Fibroblast of skin of right biceps (primary cell): Measurements from ENCODE around the gene LRRK2.
A peak's percentile ranks its signal among the peaks of the same experiment; 100 is the strongest.
"Not testable (repeated sequence)": the region's sequence is repeated elsewhere in the genome, so short reads cannot be mapped to it uniquely, and the experiment has no call there.

Source experiments
- DNase-seq: peaks from one replicate; pipeline ENCODE4 v3.0.0-alpha.2; 2013

The LRRK2 gene

DNA sequence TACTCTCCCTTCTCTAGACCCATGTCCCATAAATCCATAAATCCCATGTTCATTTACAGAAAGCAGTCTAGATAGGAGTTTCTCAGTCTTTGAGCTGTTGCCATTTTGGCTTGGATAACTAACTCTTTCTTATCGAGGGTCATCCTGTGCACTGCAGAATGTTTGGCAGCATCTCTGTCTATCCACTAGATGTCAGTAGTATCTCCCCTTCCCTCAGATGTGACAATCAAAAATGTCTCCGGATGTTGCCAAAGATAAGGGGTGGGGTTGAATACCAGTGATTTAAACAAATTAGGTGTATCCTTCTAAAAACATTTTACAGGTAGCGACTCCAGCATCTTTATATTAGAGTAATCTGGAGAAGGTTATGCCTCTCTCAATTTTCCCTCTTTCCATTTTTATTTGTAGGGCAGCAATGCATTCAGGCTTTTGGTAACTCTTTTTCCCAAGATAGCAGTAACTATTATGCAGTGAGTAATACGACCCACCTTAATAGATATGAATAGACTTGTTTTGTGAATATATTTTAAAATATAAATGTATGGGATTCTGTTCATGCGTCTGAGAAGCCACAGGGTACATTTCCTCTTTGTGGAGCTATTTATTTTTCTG, 100.7 kb downstream of the LRRK2 start:
- DNase-seq, result peak; percentile 14

DNA sequence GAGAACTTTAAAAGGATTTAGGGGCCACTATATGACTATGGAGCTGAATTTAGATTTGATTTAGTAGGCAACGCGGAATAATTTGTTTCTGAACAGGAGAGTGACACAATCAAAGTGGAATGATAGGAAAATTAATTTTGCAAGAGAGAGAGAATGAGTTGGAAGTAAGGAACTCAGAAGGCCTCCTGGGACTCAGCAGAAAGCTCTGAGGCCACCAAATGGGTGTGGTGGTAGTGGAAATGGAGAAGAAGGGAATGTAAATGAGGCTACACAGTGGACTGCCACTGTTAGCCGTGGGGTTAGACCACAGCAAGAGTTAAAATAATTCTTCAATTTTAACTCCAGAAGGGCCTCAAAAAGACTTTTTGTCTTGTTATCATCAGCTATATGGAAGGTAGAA, 102.7 kb downstream of the LRRK2 start:
- peak; percentile 27 for DNase-seq

DNA sequence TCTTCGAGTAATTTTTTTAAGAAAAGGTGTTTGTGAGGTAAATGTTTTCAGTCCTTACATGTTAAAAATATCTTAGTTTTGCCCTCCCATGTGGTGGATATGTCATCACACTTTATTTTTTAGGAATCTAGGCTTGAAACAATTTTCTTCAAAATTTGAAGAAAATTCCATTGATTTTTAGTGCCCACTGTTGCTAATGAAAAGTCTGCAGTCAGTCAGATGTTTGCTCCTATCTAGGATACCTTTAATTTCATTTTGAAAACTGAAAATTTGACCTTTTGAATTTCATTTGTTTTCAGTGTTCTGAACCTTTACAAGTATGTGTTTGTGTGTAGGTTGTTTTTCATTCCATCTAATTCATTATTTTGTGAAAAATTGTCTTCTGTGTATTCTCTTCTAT, 105.4 kb downstream of the LRRK2 start:
- no peak for DNase-seq

GRCh38 chr12:40331886-40332285, 107.1 kb downstream of the LRRK2 start:
- DNase-seq, result no peak

- no peak for DNase-seq
Observed at GRCh38 chr12:40335991-40336390, 111.2 kb downstream of the LRRK2 start.

DNA sequence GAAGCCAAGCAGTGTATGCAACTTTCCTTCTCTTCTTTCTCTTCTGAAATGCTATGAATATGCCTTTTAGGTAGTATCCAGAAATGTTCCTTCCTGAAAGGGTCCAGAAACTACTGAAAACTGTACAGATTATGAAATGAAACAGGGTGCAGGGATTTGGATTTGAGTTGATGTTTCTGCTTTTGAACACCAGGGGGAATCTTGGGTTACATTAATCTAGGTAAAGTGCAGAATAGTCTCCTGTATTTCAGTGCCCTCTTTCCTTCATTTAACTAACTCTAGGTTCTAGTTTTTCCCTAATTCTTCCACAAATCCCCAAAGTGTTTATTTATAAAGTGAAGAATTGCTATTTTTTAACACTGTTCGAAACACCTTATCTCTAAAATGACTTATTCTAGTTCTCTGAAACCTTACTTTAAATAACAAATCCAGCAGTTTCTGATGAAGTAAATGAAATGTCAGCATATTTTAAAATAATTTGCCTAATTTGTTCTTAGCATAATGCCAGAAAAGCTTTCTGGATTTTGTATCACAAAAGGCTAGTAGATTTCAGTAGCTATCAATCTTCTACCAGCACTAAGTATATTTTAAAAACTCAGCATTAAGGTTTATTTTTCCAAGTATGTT, 111.9 kb downstream of the LRRK2 start:
- peak; percentile 4 for DNase-seq

DNA sequence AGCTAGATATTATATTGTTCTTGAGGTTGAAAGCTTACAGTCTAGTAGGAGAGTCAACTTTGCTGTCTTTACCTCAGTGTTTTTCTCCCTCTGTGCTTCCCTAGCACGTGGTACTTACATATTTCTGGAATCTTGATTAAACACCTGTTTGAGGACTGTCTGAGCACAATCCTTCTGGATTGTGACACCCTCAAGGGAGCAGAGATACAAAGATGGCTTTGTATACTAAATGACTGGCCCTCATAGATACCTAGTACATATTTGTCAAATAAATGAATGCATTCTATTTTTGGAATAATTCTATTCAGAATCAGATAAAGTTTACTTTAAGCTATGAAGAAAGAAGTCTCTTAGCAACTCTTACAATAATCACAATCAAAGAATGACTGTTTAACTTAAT, 113.3 kb downstream of the LRRK2 start:
- DNase-seq, result no peak

GRCh38 chr12:40338621-40339020, 113.8 kb downstream of the LRRK2 start:
- no peak for DNase-seq

DNA sequence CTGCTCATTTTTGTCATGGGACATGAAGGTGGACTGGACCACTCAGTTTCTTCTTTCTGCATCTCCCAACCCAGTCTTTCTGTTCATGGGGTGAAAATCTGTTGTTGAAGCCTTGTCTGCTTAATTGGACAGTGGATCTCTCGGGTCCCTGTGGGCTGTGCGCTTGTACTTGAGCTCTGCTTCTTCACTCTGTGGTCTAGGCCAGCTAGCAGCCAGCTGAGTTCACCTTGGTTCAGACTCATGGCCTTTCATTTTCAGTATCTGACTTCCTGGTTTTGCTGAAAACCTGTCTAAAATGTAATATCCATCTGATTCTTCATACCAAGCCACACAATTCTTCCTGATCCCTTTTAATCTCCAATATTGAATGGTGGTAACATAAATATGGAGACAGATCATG, 117.2 kb downstream of the LRRK2 start:
- DNase-seq, result no peak

DNA sequence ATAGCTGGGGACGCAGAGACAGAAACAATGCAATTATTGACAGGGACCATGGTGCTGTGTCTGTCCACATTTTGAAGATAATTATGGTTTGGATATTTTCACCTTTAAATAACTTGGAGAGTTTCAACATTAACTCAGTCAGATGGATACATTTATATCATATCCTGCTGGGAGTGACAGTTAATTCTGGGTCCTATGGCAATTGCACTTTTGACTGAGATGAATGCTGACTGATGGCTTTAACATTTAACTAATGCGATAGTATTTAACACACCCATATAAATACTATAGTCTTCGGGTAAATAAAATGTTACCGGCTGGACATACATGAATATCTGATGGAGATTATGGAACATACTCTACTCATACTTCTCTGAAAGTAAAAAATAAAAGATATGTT, 118.3 kb downstream of the LRRK2 start:
- no peak for DNase-seq

GRCh38 chr12:40344312-40344711, 119.5 kb downstream of the LRRK2 start:
- DNase-seq, result no peak

DNA sequence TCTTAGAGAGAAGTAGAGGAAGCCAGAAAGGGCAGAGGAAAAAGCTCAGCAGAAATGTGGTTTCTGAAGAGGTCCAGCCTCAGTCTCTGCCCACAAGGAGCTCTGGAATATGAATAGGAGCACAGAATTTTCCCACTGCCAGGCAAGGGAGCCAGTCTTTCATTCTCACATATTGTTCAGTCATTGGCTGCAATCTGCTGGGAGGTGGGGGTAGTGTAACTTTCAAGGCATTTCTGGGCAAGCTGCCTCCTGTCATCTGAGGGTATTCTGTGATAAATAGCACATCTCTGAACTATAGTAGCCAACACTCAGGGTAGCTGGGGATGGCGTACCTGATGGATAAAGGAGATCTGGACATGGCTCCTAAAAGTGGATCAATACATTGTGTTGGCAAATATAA, 127.2 kb downstream of the LRRK2 start:
- DNase-seq, result no peak

DNA sequence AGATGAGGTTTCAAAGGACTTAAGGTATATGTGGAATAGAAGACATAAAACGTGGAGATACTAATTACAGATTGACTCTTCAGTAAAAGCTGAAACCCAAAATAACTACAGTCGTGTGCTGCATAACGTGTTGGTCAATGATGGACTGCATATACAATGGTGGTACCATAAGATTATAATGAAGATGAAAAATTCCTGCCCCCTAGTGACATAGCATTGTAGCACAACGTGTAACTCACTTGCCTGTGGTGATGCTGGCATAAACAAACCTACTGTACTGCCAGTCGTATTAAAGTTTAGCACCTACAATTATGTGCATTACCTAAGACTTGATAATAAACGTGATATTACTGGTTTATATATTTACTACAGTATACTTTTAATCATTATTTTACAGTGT, 150.3 kb downstream of the LRRK2 start:
- DNase-seq, result no peak

GRCh38 chr12:40376533-40377267, 151.9 kb downstream of the LRRK2 start:
- DNase-seq, result no peak

DNA sequence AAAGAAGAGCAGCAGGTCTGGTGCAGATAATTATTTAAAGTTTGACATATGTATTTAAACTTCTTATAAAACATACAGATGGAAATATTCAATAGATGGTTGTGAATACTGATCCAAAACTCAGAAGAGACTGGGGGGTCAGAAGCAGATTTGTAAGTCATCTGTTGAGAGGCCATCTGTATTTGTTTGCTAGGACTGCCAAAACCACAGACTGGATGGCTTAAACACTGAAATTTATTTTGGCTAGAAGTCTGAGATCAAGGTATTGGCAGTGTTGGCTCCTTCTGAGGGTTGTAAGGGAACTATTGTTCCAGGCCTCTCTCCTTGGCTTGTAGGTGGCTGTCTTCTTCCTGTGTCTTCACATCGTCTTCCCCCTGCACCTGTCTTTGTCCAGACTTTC, 153.9 kb downstream of the LRRK2 start:
- no peak for DNase-seq

- no peak for DNase-seq
Observed at GRCh38 chr12:40382217-40382616, 157.4 kb downstream of the LRRK2 start.

GRCh38 chr12:40387279-40387678, 162.5 kb downstream of the LRRK2 start:
- not testable (repeated sequence) for DNase-seq

GRCh38 chr12:40390980-40391379, 166.2 kb downstream of the LRRK2 start:
- DNase-seq, result no peak

GRCh38 chr12:40393026-40393425, 168.2 kb downstream of the LRRK2 start:
- no peak for DNase-seq

DNA sequence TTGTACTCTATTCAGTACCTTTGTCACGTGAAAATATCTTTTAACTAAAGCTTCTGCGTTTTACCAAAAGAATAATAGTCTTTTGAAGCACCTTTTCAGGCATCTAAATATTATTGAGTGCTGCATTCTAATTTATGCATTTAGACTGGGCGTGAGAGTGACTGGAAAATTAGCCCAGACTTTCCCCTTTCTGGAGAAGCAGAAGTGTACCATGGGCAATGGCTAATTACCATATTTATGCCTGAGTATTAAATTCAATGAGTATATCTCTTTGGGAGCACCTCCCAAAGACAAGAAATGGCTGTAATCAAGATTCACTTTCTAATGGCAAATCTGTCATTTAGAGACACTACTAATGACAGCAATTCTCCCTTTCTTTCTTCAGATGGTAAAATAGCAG, 174.9 kb downstream of the LRRK2 start:
- DNase-seq, result no peak

DNA sequence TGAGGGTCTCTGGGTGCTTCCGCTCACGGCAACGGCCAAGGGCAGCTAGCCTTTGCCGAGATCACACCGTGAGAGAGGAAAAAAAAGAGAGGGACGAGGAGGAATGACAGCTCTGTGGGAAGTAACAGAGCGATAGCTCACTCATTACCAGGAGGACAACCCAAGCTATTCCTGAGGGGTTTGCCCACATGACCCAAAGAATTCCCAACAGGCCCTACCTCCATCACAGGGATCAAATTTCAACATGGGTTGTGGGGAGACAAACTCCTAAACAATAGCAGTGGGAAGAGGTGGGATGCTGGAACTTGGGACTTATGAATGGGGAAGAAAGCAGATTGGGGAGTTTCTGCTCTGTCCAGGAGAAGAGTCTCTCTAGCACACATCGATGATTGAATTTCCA, 180.6 kb downstream of the LRRK2 start:
- no peak for DNase-seq
